ENCODE results near the gene PDHX.

Gene PDHX

DNA sequence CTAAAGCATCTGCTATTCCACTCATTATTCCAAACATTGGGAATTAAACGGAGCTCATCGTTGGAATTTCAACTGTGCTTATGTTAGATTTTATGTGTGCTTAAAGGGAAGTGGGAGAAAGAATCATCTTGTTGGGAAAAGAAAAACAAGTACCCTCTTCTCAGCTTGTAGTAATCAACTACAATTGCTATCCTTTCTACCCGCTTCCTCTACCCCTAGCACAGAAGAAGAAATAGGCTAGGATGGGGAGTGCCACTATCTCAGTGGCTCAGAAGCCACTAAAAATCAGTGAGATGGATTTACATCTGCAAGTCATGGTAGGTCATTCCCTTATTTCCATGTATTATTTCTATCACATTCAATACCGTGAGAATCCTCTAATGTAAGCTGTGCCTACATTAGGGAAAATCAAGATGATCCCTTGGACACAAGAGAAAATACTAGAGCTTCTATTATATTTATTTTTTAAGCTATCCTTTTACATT, 124.7 kb downstream of the PDHX start:
- no peaks in the 10 kb centered on the region for H3K4me1 ChIP-seq (ENCODE audit: control insufficient read depth in 1 of 2, insufficient read depth in 2 of 2, low read length in 2 of 2)
- no peaks in the 10 kb centered on the region for H3K36me3 ChIP-seq (ENCODE audit: control insufficient read depth in 1 of 2, insufficient read depth in 2 of 2, low read length in 2 of 2)
- peak overlapping the region; percentile 41 for H3K27ac ChIP-seq (ENCODE audit: low read length)
- H3K27me3 ChIP-seq (ENCODE audit: low read depth, low read length) = no peaks in the 10 kb centered on the region
- H3K9me3 ChIP-seq (ENCODE audit: control insufficient read depth in 1 of 2, low read length in 2 of 2) = no peaks in the 10 kb centered on the region
- H3K4me3 ChIP-seq (ENCODE audit: low read depth in 1 of 2, low read length in 2 of 2) = no peak overlapping the region

DNA sequence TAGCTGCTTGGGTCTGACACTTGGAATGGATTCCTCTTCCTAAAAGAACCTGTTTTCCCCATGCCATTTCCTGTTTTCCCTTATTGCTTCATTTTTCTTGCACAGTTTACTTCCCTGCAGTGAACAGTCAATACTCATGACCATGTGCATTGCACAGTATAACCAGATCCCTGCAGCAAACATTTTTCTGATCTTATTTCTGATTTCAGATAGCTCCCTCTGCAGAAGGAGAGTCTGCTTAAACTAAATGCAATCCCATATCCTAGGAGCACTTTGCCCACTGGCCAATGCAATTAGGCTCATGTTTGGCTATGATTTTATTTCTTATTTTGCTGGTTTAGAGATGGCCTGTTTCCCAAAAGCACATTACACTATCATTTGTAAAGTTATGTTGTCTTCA, 125.8 kb downstream of the PDHX start:
- Histone ChIP-seq H3K36me3 (ENCODE audit: control insufficient read depth in 1 of 2, insufficient read depth in 2 of 2, low read length in 2 of 2) (no peaks in the 10 kb centered on the region), H3K27ac (ENCODE audit: low read length) (no peak overlapping the region), H3K9me3 (ENCODE audit: control insufficient read depth in 1 of 2, low read length in 2 of 2) (no peaks in the 10 kb centered on the region), H3K27me3 (ENCODE audit: low read depth, low read length) (no peaks in the 10 kb centered on the region), H3K4me1 (ENCODE audit: control insufficient read depth in 1 of 2, insufficient read depth in 2 of 2, low read length in 2 of 2) (no peaks in the 10 kb centered on the region), H3K4me3 (ENCODE audit: low read depth in 1 of 2, low read length in 2 of 2) (no peak overlapping the region)

DNA sequence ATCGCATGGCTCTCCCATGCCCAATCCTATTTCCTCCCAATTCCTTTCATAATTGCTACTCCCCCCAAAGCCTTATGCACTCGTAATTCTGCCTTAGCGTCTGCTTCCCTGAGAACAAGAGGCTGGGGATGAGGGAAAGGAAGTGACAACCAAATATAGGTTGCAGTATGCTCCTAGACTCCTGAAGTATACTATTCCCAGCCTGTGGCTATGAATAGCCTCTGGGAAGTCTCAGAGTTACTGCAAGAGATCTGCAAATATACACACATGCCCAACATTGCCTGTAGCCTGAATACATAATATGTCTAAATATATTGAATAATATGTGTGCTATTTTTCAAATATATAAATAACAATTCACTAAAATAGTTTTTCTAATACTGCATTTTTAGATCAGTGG, 126.5 kb downstream of the PDHX start:
- H3K4me3 ChIP-seq (ENCODE audit: low read depth in 1 of 2, low read length in 2 of 2) = no peak overlapping the region
- no peaks in the 10 kb centered on the region for H3K36me3 ChIP-seq (ENCODE audit: control insufficient read depth in 1 of 2, insufficient read depth in 2 of 2, low read length in 2 of 2)
- H3K27me3 ChIP-seq (ENCODE audit: low read depth, low read length) = no peaks in the 10 kb centered on the region
- no peaks in the 10 kb centered on the region for H3K4me1 ChIP-seq (ENCODE audit: control insufficient read depth in 1 of 2, insufficient read depth in 2 of 2, low read length in 2 of 2)
- H3K27ac ChIP-seq (ENCODE audit: low read length) = no peak overlapping the region
- H3K9me3 ChIP-seq (ENCODE audit: control insufficient read depth in 1 of 2, low read length in 2 of 2) = no peaks in the 10 kb centered on the region

DNA sequence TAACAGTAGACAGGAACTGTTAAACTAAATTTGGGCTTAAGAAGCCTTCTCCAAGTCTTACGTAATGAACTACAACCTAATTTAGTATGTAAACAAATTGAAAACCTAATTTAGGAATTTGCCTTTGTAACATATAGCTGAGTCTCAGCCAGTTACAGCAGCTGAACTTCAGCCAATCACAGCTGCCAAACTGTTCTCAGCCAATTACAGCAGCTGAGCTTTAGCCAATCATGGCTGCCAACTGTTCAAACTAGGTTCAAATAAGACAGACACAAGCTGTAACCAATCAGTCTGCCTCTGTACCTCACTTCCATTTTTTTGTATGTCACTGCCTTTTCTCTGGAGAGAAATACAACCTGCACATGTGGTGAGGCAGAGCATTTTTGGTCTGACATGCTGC, 127.5 kb downstream of the PDHX start:
- peaks cover 0 to 3% of the 10 kb centered on the region in 2 donors for H3K4me1 ChIP-seq (ENCODE audit: control insufficient read depth in 1 of 2, insufficient read depth in 2 of 2, low read length in 2 of 2)
- H3K27ac ChIP-seq (ENCODE audit: low read length) = no peak overlapping the region
- H3K36me3 ChIP-seq (ENCODE audit: control insufficient read depth in 1 of 2, insufficient read depth in 2 of 2, low read length in 2 of 2) = no peaks in the 10 kb centered on the region
- H3K9me3 ChIP-seq (ENCODE audit: control insufficient read depth in 1 of 2, low read length in 2 of 2) = no peaks in the 10 kb centered on the region
- no peak overlapping the region for H3K4me3 ChIP-seq (ENCODE audit: low read depth in 1 of 2, low read length in 2 of 2)
- H3K27me3 ChIP-seq (ENCODE audit: low read depth, low read length) = no peaks in the 10 kb centered on the region

DNA sequence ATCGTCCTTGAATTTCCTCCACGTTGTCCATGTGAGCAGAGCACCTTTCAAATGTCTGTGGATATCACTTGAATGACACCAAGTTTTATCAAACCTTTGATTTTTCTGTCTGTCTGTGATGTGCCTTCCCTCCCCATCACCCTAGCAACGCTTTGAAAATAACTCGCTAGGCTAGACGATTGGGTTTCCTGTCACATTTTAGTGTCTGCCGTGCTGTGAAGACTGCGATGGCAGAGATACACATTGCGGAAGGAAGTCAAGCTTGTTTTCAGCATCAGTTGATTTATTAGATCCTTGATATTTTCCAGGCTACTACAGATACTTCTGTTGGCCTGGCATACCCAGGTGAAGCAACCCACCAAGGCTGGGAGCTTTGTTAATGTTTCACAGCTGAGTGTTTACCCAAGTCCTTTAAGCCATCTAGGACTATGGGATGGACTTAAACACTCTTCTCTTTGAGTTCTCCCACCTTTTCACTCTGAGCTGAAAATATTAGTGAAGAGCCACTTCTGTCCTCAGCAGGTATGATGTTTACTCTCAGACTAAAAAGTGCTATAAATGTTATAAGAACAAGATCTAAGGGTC, 128.9 kb downstream of the PDHX start:
- Histone ChIP-seq H3K4me3 (ENCODE audit: low read depth in 1 of 2, low read length in 2 of 2) (no peak overlapping the region), H3K27me3 (ENCODE audit: low read depth, low read length) (no peaks in the 10 kb centered on the region), H3K4me1 (ENCODE audit: control insufficient read depth in 1 of 2, insufficient read depth in 2 of 2, low read length in 2 of 2) (peaks cover 0 to 12% of the 10 kb centered on the region in 2 donors), H3K36me3 (ENCODE audit: control insufficient read depth in 1 of 2, insufficient read depth in 2 of 2, low read length in 2 of 2) (no peaks in the 10 kb centered on the region), H3K9me3 (ENCODE audit: control insufficient read depth in 1 of 2, low read length in 2 of 2) (no peaks in the 10 kb centered on the region), H3K27ac (ENCODE audit: low read length) (no peak overlapping the region)
